Measurements from ENCODE around the gene OR6B3.

GRCh38 chr2:240069829-240070228 lies 16.5 kb upstream of the OR6B3 start:
- TF ChIP-seq CTCF (IDR thresholded peaks at IDR 0.05) (no peak), POLR2A (IDR thresholded peaks at IDR 0.05) (no peak), EP300 (IDR thresholded peaks at IDR 0.05) (no peak), POLR2AphosphoS5 (IDR thresholded peaks at IDR 0.05) (no peak)
